Tibial artery (tissue), 4 donors: Measurements from ENCODE around the gene VEGFD.
A peak's percentile ranks its signal among the peaks of the same experiment; 100 is the strongest.

Experiments used
- DNase-seq, 2 donors: peaks; one replicate each; pipeline ENCODE4 v3.0.0-alpha.2; 2019
- H3K27ac ChIP-seq, 2 donors: fragments of 200-600 bp; sonication (generic) in 1 of 2; 1 replicate in 1 of 2; 2 replicates in 1 of 2; pipeline ENCODE4 v1.5.1; 2018 to 2019; ENCODE audit warnings: mild to moderate bottlenecking in 1 of 2
- H3K27me3 ChIP-seq, 2 donors: fragments of 200-600 bp; sonication (generic) in 1 of 2; one replicate each; pipeline versions ENCODE4 v1.5.1 to v1.6.0; 2016 to 2019
- H3K36me3 ChIP-seq, 3 donors: fragments of 200-600 bp; sonication (generic) in 2 of 3; one replicate each; pipeline ENCODE4 v1.5.1; 2016 to 2019; ENCODE audit warnings: mild to moderate bottlenecking in 2 of 3
- H3K4me1 ChIP-seq, 4 donors: fragments of 200-600 bp; sonication (generic) in 2 of 4; 1 replicate in 3 of 4; 2 replicates in 1 of 4; pipeline ENCODE4 v1.5.1; 2016 to 2019
- H3K4me3 ChIP-seq, 2 donors: fragments of 200-600 bp; sonication (generic) in 1 of 2; 1 replicate in 1 of 2; 2 replicates in 1 of 2; pipeline ENCODE4 v1.5.1; 2018 to 2019; ENCODE audit warnings: mild to moderate bottlenecking in 2 of 2
- H3K9me3 ChIP-seq, 3 donors: fragments of 200-600 bp; sonication (generic) in 1 of 3; one replicate each; pipeline ENCODE4 v1.5.1; 2016 to 2019
- CTCF ChIP-seq, 2 experiments: fragments of 200-600 bp in 1 of 2; fragments of 450-650 bp in 1 of 2; IDR thresholded peaks; one replicate each; pipeline ENCODE4 v1.5.1; 2017 to 2019; ENCODE audit warnings: antibody characterized with exemption in 2 of 2, mild to moderate bottlenecking in 1 of 2, moderate library complexity in 1 of 2
- intact Hi-C: fragments of 100-400 bp; cut with DNase I; formaldehyde crosslinking; loops from one replicate; pipeline ENCODE4 v1.15.0; 2023; ENCODE audit warnings: low total_unique reads

Gene VEGFD

GRCh38 chrX:15384304-15384703 is at the start of gene VEGFD:
TSS of gene VEGFD (minus strand) at chrX:15384413. CDS start at chrX:15383946, 467 bp downstream.
- no peak for TF ChIP-seq CTCF (IDR thresholded peaks at IDR 0.05)
- H3K9me3 ChIP-seq = no peaks in the 10 kb centered on the region
- H3K4me3 ChIP-seq = no peak within 1 kb of the TSS
- no peak within 1 kb of the TSS for H3K27ac ChIP-seq
- H3K27me3 ChIP-seq = no peaks in the 10 kb centered on the region
- no peaks in the 10 kb centered on the region for H3K4me1 ChIP-seq
- DNase-seq = peak in 1 of 2 donors; percentile 19
- peaks cover 0 to 4% (median 0%) of the 10 kb centered on the region in 3 donors for H3K36me3 ChIP-seq
- intact Hi-C loops = no loop called here

GRCh38 chrX:15430584-15430983 is 46.4 kb upstream of the VEGFD start:
- Histone ChIP-seq H3K9me3 (no peaks in the 10 kb centered on the region), H3K4me1 (no peaks in the 10 kb centered on the region), H3K27ac (no peak overlapping the region), H3K36me3 (no peaks in the 10 kb centered on the region), H3K27me3 (no peaks in the 10 kb centered on the region), H3K4me3 (no peak overlapping the region)
- DNase-seq = no peak
- intact Hi-C loops = no loop called here
- TF ChIP-seq CTCF (IDR thresholded peaks at IDR 0.05) = no peak

- H3K36me3 ChIP-seq = no peaks in the 10 kb centered on the region
- H3K4me3 ChIP-seq = no peak overlapping the region
- H3K4me1 ChIP-seq = no peaks in the 10 kb centered on the region
- TF ChIP-seq CTCF (IDR thresholded peaks at IDR 0.05) = no peak
- no peak overlapping the region for H3K27ac ChIP-seq
- H3K27me3 ChIP-seq = no peaks in the 10 kb centered on the region
- DNase-seq = no peak
- intact Hi-C loops = no loop called here
- no peaks in the 10 kb centered on the region for H3K9me3 ChIP-seq
Measured at GRCh38 chrX:15430076-15430475, 45.9 kb upstream of the VEGFD start.

- no peak overlapping the region for H3K4me3 ChIP-seq
- H3K27me3 ChIP-seq = no peaks in the 10 kb centered on the region
- peaks cover 0 to 8% (median 0%) of the 10 kb centered on the region in 3 donors for H3K36me3 ChIP-seq
- no peaks in the 10 kb centered on the region for H3K4me1 ChIP-seq
- intact Hi-C loops = no loop called here
- no peak overlapping the region for H3K27ac ChIP-seq
- H3K9me3 ChIP-seq = no peaks in the 10 kb centered on the region
- DNase-seq = no peak
- no peak for TF ChIP-seq CTCF (IDR thresholded peaks at IDR 0.05)
Measured at GRCh38 chrX:15425024-15425423, 40.8 kb upstream of the VEGFD start.

- intact Hi-C loops = no loop called here
- Histone ChIP-seq H3K27me3 (no peaks in the 10 kb centered on the region), H3K4me3 (no peak overlapping the region), H3K4me1 (no peaks in the 10 kb centered on the region), H3K9me3 (peaks cover 0 to 9% (median 0%) of the 10 kb centered on the region in 3 donors), H3K27ac (no peak overlapping the region), H3K36me3 (peaks cover 0 to 8% (median 4%) of the 10 kb centered on the region in 3 donors)
- no peak for TF ChIP-seq CTCF (IDR thresholded peaks at IDR 0.05)
- DNase-seq = no peak
Measured at GRCh38 chrX:15418707-15419181, 34.5 kb upstream of the VEGFD start.
